Tibial nerve (tissue), 4 donors: ENCODE measurements around the gene MOB3A.

Experiments used
- EP300 ChIP-seq, 2 donors: sonication (generic); formaldehyde crosslinking; IDR thresholded peaks; one replicate each; pipeline ENCODE4 v1.6.1; 2017; ENCODE audit warnings: antibody characterized with exemption in 2 of 2, mild to moderate bottlenecking in 1 of 2
- TF ChIP-seq, protein P1 (sequence below), 5 experiments: fragments of 200-600 bp in 3 of 5; fragments of 450-650 bp in 2 of 5; sonication (generic) in 3 of 5; IDR thresholded peaks; one replicate each; pipeline ENCODE4 v1.5.1; 2016 to 2019; ENCODE audit warnings: antibody characterized with exemption in 5 of 5, mild to moderate bottlenecking in 3 of 5, moderate library complexity in 2 of 5

DNA sequence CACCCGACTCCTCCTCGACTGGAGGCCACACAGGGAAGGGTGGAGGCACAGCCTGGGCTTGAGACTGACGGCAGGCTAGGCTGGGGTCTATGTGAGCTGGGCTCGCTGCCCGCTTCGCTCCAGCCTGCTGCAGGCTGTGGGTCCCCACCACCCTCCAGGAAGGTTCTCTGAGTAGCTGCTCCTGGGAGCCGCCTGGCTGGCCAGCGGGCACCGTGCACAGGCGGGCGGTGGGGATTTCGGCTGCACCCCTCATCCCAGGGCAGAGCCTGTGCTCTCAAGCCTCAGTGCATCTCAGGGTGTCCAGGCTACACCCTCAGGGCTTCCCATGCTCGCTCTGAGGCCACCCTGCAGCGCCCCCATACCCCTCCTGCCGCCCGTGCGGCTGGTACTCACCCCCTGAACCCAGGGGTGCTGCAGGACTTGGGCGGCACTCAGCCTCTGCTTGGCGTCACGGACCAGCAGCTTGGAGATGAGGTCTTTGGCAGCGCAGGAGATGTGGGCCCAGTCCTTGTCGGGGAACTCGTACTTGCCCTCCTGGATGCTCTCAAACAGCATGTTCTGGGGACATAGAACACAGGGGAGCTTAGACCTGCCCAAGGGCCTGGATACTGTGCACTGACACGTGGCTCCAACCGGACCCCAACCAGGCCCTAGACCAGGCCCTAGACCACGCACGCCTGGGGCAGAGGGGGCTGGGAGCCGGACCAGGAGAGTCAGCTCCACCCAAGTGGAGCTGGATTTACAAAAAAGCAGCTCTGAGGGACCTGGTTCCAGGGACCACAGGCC, 55.3 kb downstream of the MOB3A start:
- TF ChIP-seq, protein P1, sequence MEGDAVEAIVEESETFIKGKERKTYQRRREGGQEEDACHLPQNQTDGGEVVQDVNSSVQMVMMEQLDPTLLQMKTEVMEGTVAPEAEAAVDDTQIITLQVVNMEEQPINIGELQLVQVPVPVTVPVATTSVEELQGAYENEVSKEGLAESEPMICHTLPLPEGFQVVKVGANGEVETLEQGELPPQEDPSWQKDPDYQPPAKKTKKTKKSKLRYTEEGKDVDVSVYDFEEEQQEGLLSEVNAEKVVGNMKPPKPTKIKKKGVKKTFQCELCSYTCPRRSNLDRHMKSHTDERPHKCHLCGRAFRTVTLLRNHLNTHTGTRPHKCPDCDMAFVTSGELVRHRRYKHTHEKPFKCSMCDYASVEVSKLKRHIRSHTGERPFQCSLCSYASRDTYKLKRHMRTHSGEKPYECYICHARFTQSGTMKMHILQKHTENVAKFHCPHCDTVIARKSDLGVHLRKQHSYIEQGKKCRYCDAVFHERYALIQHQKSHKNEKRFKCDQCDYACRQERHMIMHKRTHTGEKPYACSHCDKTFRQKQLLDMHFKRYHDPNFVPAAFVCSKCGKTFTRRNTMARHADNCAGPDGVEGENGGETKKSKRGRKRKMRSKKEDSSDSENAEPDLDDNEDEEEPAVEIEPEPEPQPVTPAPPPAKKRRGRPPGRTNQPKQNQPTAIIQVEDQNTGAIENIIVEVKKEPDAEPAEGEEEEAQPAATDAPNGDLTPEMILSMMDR (IDR thresholded peaks at IDR 0.05) = no peak
- no peak for TF ChIP-seq EP300 (IDR thresholded peaks at IDR 0.05)
